Neural cell (in vitro differentiated cells): Measurements from ENCODE around the gene ANGEL2.

Experiments
- CTCF ChIP-seq: fragments of 450-650 bp; IDR thresholded peaks from 2 replicates; pipeline ENCODE4 v1.5.1; 2014; ENCODE audit warnings: antibody characterized with exemption, mild to moderate bottlenecking, moderate library complexity; ENCODE audit not compliant: poor library complexity, severe bottlenecking
- EP300 ChIP-seq: fragments of 450-650 bp; conservative IDR thresholded peaks from 2 replicates; pipeline ENCODE4 v1.6.1; 2014; ENCODE audit warnings: antibody characterized with exemption, mild to moderate bottlenecking, moderate library complexity; ENCODE audit not compliant: poor library complexity, severe bottlenecking
- EZH2 ChIP-seq: fragments of 200-600, 300-800 bp; shearing (Covaris generic), sonication (generic); IDR thresholded peaks from 2 replicates; pipeline ENCODE4 v1.6.1; 2014; ENCODE audit warnings: antibody characterized with exemption, low read length, borderline replicate concordance, mild to moderate bottlenecking; ENCODE audit not compliant: insufficient read depth, poor library complexity, severe bottlenecking
- RAD21 ChIP-seq: fragments of 450-650 bp; conservative IDR thresholded peaks from 2 replicates; pipeline ENCODE4 v1.6.1; 2014; ENCODE audit warnings: antibody characterized with exemption, mild to moderate bottlenecking, moderate library complexity
- SMC3 ChIP-seq: fragments of 450-650 bp; conservative IDR thresholded peaks from 2 replicates; pipeline ENCODE4 v1.6.1; 2014; ENCODE audit warnings: antibody characterized with exemption, mild to moderate bottlenecking, moderate library complexity; ENCODE audit not compliant: poor library complexity
- TAF1 ChIP-seq: IDR thresholded peaks from 2 replicates; pipeline ENCODE4 v1.6.1; 2012; ENCODE audit warnings: low read depth

- peak; percentile 20 for TF ChIP-seq RAD21
- TF ChIP-seq CTCF, result peak; percentile 45
- no peak for TF ChIP-seq EP300
- TF ChIP-seq TAF1, result peak; percentile 34
- no peak for TF ChIP-seq EZH2
- peak; percentile 15 for TF ChIP-seq SMC3
These were observed 35.6 kb upstream of the ANGEL2 start, which contains the start of gene RPS6KC1 for GRCh38 chr1:213051127-213051880.
